ENCODE measurements around the gene PKMYT1.

DNA sequence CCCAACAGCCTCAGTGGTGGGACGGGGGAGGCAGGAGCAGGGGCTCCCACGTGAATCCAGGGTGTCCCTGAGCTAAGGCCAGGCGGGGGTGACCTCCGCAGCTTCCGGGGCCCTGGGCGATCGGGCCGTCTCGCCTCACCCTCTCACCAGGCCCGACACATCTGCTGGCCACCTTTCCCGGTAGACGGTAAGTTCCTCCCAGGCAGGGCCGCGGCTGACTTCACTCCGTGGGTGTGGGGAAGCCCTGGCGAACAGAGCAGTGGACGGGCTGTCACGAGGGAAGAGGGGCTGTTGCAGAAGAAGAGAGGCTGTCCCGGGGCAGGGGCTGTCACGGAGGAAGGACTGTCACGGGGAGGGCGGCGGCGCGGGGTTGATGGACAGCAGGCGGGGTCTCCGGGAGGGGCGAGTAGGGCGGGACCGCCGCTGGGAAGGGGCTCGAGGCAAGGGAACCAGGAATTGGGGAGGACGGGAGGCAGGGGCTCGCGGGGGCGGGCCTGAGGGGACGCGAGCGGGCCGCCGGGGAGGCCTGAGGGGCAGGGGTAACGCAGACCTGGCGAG lies 498 bp downstream of the PKMYT1 start:
- TF ChIP-seq CTCF (conservative IDR thresholded peaks at IDR 0.05 in 1 of 2, IDR thresholded peaks at IDR 0.05 in 1 of 2; ENCODE audit: low read depth in 1 of 2, low read length in 2 of 2) (no peak), EZH2 (IDR thresholded peaks at IDR 0.05; ENCODE audit: low read length, missing control alignments) (no peak)
